HG03135 (cell line): ENCODE results near the gene UBTD2.
"Not testable (repeated sequence)": the region's sequence is repeated elsewhere in the genome, so short reads cannot be mapped to it uniquely, and the experiment has no call there.

ENCODE experiments used
- ATAC-seq: cut with Tn5 transposase; IDR thresholded peaks from one replicate; pipeline ENCODE4 v1.9.1; 2021; ENCODE audit warnings: mild to moderate bottlenecking, moderate library complexity; ENCODE audit not compliant: unreplicated experiment

Gene UBTD2

GRCh38 chr5:172283020-172283861 is at the start of gene UBTD2:
TSS of gene UBTD2 (minus strand) at chr5:172283764. CDS start at chr5:172283665, 99 bp downstream.
- ATAC-seq = peak; percentile 88

GRCh38 chr5:172326901-172327300 is 43.3 kb upstream of the UBTD2 start:
- ATAC-seq = not testable (repeated sequence)

GRCh38 chr5:172325452-172325851 is 41.9 kb upstream of the UBTD2 start:
- ATAC-seq = no peak

- peak; percentile 62 for ATAC-seq
Measured at GRCh38 chr5:172322028-172322965, 38.7 kb upstream of the UBTD2 start.

GRCh38 chr5:172321593-172321992 is 38.0 kb upstream of the UBTD2 start:
- ATAC-seq = no peak

- no peak for ATAC-seq
Measured at GRCh38 chr5:172319708-172320441, 36.3 kb upstream of the UBTD2 start.

- ATAC-seq = peak; percentile 60
Measured at GRCh38 chr5:172315587-172316493, 32.3 kb upstream of the UBTD2 start.

- ATAC-seq = no peak
Measured at GRCh38 chr5:172313915-172314314, 30.4 kb upstream of the UBTD2 start.

- ATAC-seq = no peak
Measured at GRCh38 chr5:172312286-172312685, 28.7 kb upstream of the UBTD2 start.

- no peak for ATAC-seq
Measured at GRCh38 chr5:172311605-172312004, 28.0 kb upstream of the UBTD2 start.

GRCh38 chr5:172311026-172311425 is 27.5 kb upstream of the UBTD2 start:
- no peak for ATAC-seq

GRCh38 chr5:172305380-172305779 is 21.8 kb upstream of the UBTD2 start:
- no peak for ATAC-seq

GRCh38 chr5:172303572-172304335 is 20.2 kb upstream of the UBTD2 start:
- no peak for ATAC-seq

- no peak for ATAC-seq
Measured at GRCh38 chr5:172303162-172303561, 19.6 kb upstream of the UBTD2 start.

GRCh38 chr5:172302047-172302710 is 18.6 kb upstream of the UBTD2 start:
- no peak for ATAC-seq

GRCh38 chr5:172299916-172300439 is 16.4 kb upstream of the UBTD2 start:
- no peak for ATAC-seq

- no peak for ATAC-seq
Measured at GRCh38 chr5:172294831-172295230, 11.3 kb upstream of the UBTD2 start.

GRCh38 chr5:172293745-172294342 is 10.3 kb upstream of the UBTD2 start:
- no peak for ATAC-seq
